OCI-LY7 (cell line): ENCODE measurements around the gene CDK5R2.

ENCODE experiments used
- EZH2phosphoT487 ChIP-seq: fragments of 200-600 bp; sonication (generic); IDR thresholded peaks from 2 replicates; pipeline ENCODE4 v1.6.1; 2018; ENCODE audit warnings: low read depth, borderline replicate concordance, mild to moderate bottlenecking, mixed run types, antibody characterized with exemption, low read length, moderate library complexity, mixed read lengths
- TF ChIP-seq, protein P1 (sequence below): fragments of 200-600 bp; sonication (generic); conservative IDR thresholded peaks from 2 replicates; pipeline ENCODE4 v1.5.1; 2014; ENCODE audit warnings: mild to moderate bottlenecking, antibody characterized with exemption, low read length, moderate library complexity, mixed read lengths

DNA sequence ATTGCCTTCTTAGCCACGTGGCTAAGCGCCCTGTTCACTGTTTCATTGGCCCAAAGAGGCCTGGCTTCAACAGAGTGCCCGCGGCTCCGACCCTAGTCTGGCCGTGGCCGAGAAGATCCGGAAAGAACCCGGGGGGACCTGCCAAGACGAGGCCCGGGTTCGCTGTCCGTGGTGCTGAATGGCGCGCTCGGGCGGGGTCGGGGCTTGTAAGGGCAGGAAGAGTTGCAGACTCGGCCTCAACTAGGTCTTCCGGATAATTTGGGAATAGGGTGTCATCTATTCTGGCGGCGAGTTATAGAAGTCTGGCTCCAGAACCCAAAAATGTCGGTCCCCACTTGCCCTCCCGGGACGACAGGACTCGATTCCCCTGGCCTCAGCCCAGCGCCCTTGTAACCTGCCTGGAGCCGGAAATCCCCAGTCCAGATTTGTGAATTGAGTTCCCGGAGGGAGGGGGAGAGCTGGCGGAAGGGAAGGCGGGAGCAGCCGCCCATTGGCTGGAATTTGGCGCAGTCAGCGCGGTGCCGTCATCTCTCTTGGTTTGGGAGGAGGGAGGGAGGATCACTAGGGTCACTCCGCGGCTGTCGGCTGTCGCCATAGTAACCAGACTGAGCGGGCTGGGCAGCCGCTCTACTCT lies 3.5 kb downstream of the CDK5R2 start:
- TF ChIP-seq, protein P1, sequence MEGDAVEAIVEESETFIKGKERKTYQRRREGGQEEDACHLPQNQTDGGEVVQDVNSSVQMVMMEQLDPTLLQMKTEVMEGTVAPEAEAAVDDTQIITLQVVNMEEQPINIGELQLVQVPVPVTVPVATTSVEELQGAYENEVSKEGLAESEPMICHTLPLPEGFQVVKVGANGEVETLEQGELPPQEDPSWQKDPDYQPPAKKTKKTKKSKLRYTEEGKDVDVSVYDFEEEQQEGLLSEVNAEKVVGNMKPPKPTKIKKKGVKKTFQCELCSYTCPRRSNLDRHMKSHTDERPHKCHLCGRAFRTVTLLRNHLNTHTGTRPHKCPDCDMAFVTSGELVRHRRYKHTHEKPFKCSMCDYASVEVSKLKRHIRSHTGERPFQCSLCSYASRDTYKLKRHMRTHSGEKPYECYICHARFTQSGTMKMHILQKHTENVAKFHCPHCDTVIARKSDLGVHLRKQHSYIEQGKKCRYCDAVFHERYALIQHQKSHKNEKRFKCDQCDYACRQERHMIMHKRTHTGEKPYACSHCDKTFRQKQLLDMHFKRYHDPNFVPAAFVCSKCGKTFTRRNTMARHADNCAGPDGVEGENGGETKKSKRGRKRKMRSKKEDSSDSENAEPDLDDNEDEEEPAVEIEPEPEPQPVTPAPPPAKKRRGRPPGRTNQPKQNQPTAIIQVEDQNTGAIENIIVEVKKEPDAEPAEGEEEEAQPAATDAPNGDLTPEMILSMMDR, result no peak
- TF ChIP-seq EZH2phosphoT487, result no peak
